HFFc6 (cell line): ENCODE data around the gene CCM2. TPM values are rescaled to one million over a fixed set of nuclear protein-coding genes. Genes with fewer than 3 reads are reported as not detected.

Experiments
- DNase-seq: peaks from one replicate; pipeline ENCODE4 v3.0.0-alpha.2; 2018
- H3K27ac Mint-ChIP-seq: 2 replicates; pipeline ENCODE4 v1.8.0; 2020; ENCODE audit warnings: mild to moderate bottlenecking, mixed read lengths
- H3K27me3 Mint-ChIP-seq: 2 replicates; pipeline ENCODE4 v1.8.0; 2021; ENCODE audit warnings: mild to moderate bottlenecking, moderate library complexity, mixed read lengths; ENCODE audit not compliant: insufficient read depth
- H3K36me3 Mint-ChIP-seq: 2 replicates; pipeline ENCODE4 v1.8.0; 2021; ENCODE audit warnings: low read depth, mixed read lengths
- H3K4me1 Mint-ChIP-seq: 2 replicates; pipeline ENCODE4 v1.8.0; 2020; ENCODE audit warnings: low read depth, mixed read lengths
- H3K4me3 Mint-ChIP-seq: 2 replicates; pipeline ENCODE4 v1.8.0; 2020; ENCODE audit warnings: mild to moderate bottlenecking, moderate library complexity, mixed read lengths
- H3K9me3 Mint-ChIP-seq: 2 replicates; pipeline ENCODE4 v1.8.0; 2020; ENCODE audit warnings: mild to moderate bottlenecking, mixed read lengths
- total RNA-seq, 6 experiments: library from RNA; stranded (reverse); fragmentation: NEBNext Ultra II Directional; extraction: Animal tissue kit (Norgen Biotek cat#: 25700); gene quantifications; 2 replicates in 1 of 6; 3 replicates in 5 of 6; pipeline ENCODE4 v1.2.3, GENCODE V29; 2021
- TF ChIP-seq, protein P1 (sequence below): fragments of 200-600 bp; sonication (generic); IDR thresholded peaks from 2 replicates; pipeline ENCODE4 v1.5.0; 2021; ENCODE audit warnings: antibody characterized with exemption, mild to moderate bottlenecking

CCM2 gene
- total RNA-seq, 6 experiments from 2014 or later, result 50.3 to 57.4 (median 52.7) TPM

DNA sequence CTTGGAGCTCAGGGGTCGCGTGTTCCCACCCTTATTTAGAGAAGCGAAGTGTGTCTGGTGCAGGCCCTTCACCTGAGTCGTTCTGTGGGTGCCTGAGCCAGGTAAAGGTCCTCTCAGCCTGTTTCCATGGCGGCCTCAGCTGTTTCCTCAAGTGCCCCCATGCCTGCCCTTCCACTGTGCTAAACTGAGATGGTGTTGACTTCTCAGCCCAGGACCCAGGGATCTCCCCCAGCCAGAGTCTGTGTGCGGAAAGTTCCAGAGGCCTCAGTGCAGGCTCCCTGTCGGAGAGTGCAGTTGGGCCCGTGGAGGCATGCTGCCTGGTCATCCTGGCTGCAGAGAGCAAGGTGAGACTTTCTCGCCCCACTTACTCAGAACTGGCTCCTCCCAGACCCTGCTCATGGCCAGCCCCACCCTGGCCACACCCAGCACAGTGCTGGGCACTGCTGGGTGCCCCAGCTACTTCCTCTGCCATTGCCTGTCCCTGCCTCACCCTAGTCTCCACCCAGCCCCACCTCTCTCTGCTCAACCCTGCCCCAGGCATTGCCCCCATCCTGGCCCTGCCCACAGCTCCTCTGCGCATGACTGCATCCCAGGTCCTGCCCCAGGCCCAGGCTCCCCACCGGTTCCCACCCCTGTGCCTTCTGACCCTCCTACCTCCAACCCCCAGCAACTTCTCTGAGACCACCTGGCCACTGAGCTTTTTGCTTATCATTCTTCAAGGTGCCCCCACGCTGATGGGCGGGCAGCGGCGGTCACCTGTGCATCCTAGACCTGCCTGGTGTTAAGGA, 68.4 kb downstream of the CCM2 start:
- no peak for DNase-seq
- Mint-ChIP-seq H3K36me3 (peaks cover 19% of the 10 kb centered on the region), H3K27ac (no peak overlapping the region), H3K9me3 (no peaks in the 10 kb centered on the region), H3K4me1 (no peaks in the 10 kb centered on the region), H3K27me3 (no peaks in the 10 kb centered on the region), H3K4me3 (no peak overlapping the region)
- TF ChIP-seq, protein P1, sequence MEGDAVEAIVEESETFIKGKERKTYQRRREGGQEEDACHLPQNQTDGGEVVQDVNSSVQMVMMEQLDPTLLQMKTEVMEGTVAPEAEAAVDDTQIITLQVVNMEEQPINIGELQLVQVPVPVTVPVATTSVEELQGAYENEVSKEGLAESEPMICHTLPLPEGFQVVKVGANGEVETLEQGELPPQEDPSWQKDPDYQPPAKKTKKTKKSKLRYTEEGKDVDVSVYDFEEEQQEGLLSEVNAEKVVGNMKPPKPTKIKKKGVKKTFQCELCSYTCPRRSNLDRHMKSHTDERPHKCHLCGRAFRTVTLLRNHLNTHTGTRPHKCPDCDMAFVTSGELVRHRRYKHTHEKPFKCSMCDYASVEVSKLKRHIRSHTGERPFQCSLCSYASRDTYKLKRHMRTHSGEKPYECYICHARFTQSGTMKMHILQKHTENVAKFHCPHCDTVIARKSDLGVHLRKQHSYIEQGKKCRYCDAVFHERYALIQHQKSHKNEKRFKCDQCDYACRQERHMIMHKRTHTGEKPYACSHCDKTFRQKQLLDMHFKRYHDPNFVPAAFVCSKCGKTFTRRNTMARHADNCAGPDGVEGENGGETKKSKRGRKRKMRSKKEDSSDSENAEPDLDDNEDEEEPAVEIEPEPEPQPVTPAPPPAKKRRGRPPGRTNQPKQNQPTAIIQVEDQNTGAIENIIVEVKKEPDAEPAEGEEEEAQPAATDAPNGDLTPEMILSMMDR, result no peak

GRCh38 chr7:45069444-45070253, 69.6 kb downstream of the CCM2 start:
- Mint-ChIP-seq H3K27me3 (no peaks in the 10 kb centered on the region), H3K9me3 (no peaks in the 10 kb centered on the region), H3K36me3 (peaks cover 15% of the 10 kb centered on the region), H3K4me1 (no peaks in the 10 kb centered on the region), H3K4me3 (no peak overlapping the region), H3K27ac (no peak overlapping the region)
- no peak for DNase-seq
- TF ChIP-seq, protein P1, result peak; percentile 32; the same call in 1 of the 2 replicates

DNA sequence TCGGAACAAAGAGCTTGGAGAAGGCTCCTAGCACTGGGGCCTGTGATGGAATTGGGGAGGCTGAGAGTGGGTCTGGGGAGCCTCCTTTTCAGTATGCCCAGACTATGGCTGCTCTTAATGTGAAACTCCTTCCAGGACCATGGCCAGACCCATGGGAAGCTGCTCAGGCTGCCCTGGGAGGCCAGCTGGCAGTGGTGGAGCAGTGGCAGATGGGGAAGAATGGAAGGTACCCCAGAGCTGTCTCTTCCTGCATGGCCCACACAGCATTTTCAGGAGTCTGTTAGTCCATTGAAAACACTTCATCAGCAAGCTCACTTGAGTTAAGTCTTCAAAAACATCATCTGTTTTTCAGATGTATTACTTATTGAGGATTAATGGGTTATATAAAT, 70.2 kb downstream of the CCM2 start:
- Mint-ChIP-seq H3K9me3 (no peaks in the 10 kb centered on the region), H3K36me3 (peaks cover 18% of the 10 kb centered on the region), H3K27ac (no peak overlapping the region), H3K27me3 (peaks cover under 1% of the 10 kb centered on the region; the same call in 1 of the 2 replicates), H3K4me1 (no peaks in the 10 kb centered on the region), H3K4me3 (no peak overlapping the region)
- TF ChIP-seq, protein P1, result no peak
- no peak for DNase-seq

DNA sequence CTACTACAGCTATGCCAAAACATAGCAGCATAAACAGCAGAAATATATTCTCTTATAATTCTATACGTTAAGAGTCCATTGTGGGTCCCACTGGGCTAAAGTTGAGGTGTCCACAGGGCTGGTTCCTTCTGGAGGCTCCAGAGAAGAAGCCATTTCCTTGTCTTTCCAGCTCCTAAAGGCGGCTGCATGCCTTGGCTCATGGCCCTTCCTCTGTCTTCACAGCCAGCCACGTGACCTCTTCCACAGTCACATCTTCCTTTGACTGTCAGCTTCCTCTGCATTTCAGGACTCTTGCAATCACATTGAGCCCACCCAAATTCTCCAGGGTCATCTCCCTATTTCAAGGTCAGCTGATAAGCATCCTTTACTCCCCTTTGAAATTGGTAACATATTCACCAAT, 71.5 kb downstream of the CCM2 start:
- Mint-ChIP-seq H3K4me3 (no peak overlapping the region), H3K27me3 (peaks cover 2% of the 10 kb centered on the region; the same call in 1 of the 2 replicates), H3K9me3 (no peaks in the 10 kb centered on the region), H3K36me3 (peaks cover 12% of the 10 kb centered on the region), H3K4me1 (no peaks in the 10 kb centered on the region), H3K27ac (no peak overlapping the region)
- DNase-seq, result no peak
- TF ChIP-seq, protein P1, result no peak

DNA sequence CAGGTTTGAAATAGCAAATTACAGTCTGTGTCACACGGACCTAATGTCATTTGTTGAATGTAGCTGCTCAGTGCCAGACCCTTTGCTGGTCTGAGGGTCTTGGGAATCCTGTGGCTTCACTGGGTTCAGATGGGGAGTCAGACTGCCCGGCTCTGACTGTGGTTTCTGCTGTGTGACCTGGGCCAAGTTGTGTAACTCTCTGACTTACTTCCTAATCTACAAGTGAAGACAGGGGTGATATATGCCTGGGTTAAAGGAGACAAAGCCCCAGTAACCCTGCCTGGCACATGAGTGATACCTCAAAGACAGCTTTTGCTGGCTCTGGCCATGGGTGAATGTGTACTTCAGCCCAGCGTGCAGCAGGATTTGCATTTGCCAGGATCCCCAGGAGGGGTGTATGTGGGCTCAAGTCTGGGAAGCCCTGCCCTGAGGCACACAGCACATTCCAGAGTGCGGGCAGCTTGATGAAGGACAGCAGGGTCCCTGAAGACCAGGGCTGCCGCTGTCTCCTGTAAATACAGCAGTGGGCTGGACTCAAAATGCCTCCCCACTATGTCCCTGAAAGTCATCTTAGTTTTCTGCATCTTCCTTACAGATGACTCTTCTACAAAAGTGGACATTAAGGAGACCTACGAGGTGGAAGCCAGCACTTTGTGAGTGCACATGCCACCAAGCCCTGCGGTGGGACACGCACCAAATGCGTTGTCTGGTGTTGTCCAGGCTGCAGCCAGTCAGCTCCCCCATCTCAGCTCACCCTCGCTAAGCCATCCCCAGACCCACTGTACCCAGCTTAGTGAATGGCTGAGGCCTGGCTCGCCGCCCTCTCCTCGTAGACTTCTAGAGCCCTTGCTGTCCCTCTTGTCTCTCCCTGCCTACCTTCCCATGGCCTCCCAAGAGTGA, 72.4 kb downstream of the CCM2 start:
- no peak overlapping the region for H3K27ac Mint-ChIP-seq
- H3K9me3 Mint-ChIP-seq, result no peaks in the 10 kb centered on the region
- peaks cover 2% of the 10 kb centered on the region; the same call in 1 of the 2 replicates for H3K27me3 Mint-ChIP-seq
- H3K4me3 Mint-ChIP-seq, result no peak overlapping the region
- no peaks in the 10 kb centered on the region for H3K4me1 Mint-ChIP-seq
- DNase-seq, result no peak
- TF ChIP-seq, protein P1, result no peak
- peaks cover 12% of the 10 kb centered on the region for H3K36me3 Mint-ChIP-seq
